ENCODE data around the gene CITED4. TPM values are rescaled to one million over a fixed set of nuclear protein-coding genes. Genes with fewer than 3 reads are reported as not detected.

Gene CITED4
- total and polyA plus RNA-seq, 10 of the 15 experiments (the other 5 are each of a cell fraction or from before 2014, with no cell fraction given) = 0.13 to 0.64 (median 0.26) TPM; not detected in 6

- TF ChIP-seq JUNB (IDR thresholded peaks at IDR 0.05) (no peak), SPI1 (IDR thresholded peaks at IDR 0.05; ENCODE audit: borderline replicate concordance, insufficient read depth, low read depth, low read length) (peak; percentile 36; the same call in 1 of the 2 replicates), HDAC2 (IDR thresholded peaks at IDR 0.05) (no peak), HDGF (IDR thresholded peaks at IDR 0.05) (no peak), FOXK2 (IDR thresholded peaks at IDR 0.05) (no peak), BCL11A (IDR thresholded peaks at IDR 0.05; ENCODE audit: low read depth, low read length) (no peak), SP1 (IDR thresholded peaks at IDR 0.05; ENCODE audit: low read depth, low read length) (no peak), CTCF (IDR thresholded peaks at IDR 0.05 in 2 of 3, conservative IDR thresholded peaks at IDR 0.05 in 1 of 3; ENCODE audit: control insufficient read depth in 2 of 3, extremely low read depth in 1 of 3, insufficient read depth in 1 of 3, low read depth in 3 of 3, low read length in 3 of 3) (peak; percentile 82 to 94 (median 86)), MAX (IDR thresholded peaks at IDR 0.05; ENCODE audit: low read depth, low read length) (no peak), RB1 (IDR thresholded peaks at IDR 0.05; ENCODE audit: borderline replicate concordance) (no peak), RUNX3 (IDR thresholded peaks at IDR 0.05; ENCODE audit: low read length) (no peak), BMI1 (IDR thresholded peaks at IDR 0.05; ENCODE audit: borderline replicate concordance) (no peak), IRF5 (IDR thresholded peaks at IDR 0.05; ENCODE audit: borderline replicate concordance) (no peak), ZZZ3 (IDR thresholded peaks at IDR 0.05; ENCODE audit: control insufficient read depth, insufficient read length, low read depth) (no peak), MEF2B (IDR thresholded peaks at IDR 0.05; ENCODE audit: partially characterized antibody, poor library complexity, severe bottlenecking) (no peak), SUZ12 (IDR thresholded peaks at IDR 0.05; ENCODE audit: unreplicated experiment) (no peak), TCF12 (IDR thresholded peaks at IDR 0.05; ENCODE audit: low read depth, low read length) (no peak), RCOR1 (conservative IDR thresholded peaks at IDR 0.05; ENCODE audit: low read depth, low read length) (no peak), CHD2 (IDR thresholded peaks at IDR 0.05; ENCODE audit: borderline replicate concordance, low read depth, low read length) (no peak), NFYB (IDR thresholded peaks at IDR 0.05; ENCODE audit: insufficient read depth, low read depth, low read length) (no peak), NR2C1 (IDR thresholded peaks at IDR 0.05) (no peak), ZNF24 (IDR thresholded peaks at IDR 0.05) (no peak), GABPA (IDR thresholded peaks at IDR 0.05; ENCODE audit: low read depth) (no peak), NKRF (conservative IDR thresholded peaks at IDR 0.05) (no peak), USF1 (IDR thresholded peaks at IDR 0.05; ENCODE audit: borderline replicate concordance, extremely low read length, insufficient read depth, low read depth, low read length) (no peak), ZBED1 (IDR thresholded peaks at IDR 0.05; ENCODE audit: borderline replicate concordance) (no peak)
Observed at GRCh38 chr1:40849801-40850592, 12.2 kb downstream of the CITED4 start (continued).

Measured in GM12878 (cell line).